ENCODE data around the gene PARP2.
"Not testable (repeated sequence)": the region's sequence is repeated elsewhere in the genome, so short reads cannot be mapped to it uniquely, and the experiment has no call there.

The PARP2 gene

DNA sequence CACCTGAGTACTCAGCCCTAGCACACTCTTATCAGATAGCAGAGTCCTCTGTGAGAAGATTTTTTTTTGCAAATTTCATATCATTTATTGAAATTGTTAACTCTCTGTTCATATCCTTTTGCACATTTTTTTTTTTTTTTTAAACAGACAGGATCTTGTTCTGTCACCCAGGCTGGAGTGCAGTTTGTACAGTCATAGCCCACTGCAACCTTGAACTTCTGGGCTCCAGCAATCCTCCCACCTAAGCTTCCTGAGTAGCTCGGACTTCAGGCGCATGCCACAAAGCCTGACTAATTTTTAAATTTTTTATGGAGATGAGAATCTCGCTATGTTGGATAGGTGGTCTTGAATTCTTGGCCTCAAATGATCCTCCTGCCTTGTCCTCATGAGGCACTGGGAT, 4.3 kb downstream of the PARP2 start:
- DNase-seq (ENCODE audit: low read depth) = no peak

DNA sequence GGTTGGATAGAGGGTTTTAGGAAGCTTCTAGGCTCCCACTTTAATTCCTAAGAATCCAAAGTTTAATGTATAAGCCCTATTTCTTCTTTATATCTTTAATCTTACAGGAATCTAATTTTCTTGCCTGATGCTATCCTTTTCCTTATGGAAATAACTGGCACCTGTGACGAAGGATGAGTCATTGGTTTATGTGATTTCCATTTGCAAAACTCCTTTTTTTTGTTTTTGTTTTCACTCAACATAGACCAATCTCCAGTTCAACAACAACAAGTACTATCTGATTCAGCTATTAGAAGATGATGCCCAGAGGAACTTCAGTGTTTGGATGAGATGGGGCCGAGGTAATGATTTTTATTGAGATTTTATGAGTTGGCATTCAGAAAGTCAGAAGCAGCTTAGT, 6.8 kb downstream of the PARP2 start:
- no peak for DNase-seq (ENCODE audit: low read depth)

DNA sequence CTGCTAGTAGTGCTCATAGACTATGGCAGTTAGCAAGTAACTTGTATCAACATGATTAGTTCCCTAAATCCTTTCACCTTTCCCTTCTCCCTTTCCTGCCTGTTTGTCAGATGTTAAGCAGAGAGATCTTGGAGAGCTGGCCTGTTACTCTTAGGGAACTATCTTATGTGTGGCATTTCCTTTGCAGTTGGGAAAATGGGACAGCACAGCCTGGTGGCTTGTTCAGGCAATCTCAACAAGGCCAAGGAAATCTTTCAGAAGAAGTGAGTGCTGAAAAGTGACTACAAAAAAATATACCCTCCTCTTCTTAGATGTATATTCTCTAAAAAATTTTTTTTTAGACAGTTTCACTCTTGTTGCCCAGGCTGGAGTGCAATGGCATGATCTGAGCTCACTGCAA, 7.4 kb downstream of the PARP2 start:
- no peak for DNase-seq (ENCODE audit: low read depth)

DNA sequence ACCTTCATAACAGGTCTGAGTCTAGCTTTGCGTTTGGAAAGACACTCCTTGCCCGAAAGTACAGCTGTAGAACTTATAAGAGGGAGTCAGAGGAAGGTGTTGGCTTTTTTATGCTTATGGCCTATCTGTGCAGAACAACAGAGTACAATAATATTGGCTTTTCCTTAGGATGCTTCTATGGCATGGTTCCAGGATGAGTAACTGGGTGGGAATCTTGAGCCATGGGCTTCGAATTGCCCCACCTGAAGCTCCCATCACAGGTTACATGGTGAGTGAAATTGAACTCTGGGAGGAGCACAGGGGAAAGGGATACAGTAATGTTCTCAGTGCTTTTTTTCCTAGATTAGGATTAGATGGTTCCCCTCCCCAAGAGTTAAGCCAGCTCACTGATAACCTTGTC, 13.0 kb downstream of the PARP2 start:
- DNase-seq (ENCODE audit: low read depth) = no peak

DNA sequence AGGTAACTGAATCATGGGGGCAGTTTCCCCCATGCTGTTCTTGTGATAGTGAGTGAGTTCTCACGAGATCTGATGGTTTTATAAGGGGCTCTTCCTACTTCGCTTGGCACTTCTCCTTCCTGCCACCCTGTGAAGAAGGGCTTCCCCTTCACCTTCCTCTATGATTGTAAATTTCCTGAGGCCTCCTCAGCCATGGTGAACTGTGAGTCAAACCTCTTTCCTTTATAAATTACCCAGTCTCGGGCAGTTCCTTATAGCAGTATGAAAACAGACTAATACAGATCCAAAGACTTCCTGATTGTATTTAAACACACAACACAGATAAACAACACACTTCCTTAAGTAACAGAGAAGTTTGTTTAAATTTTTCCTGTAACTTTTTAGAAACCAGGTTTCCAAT, 15.0 kb downstream of the PARP2 start:
- DNase-seq (ENCODE audit: low read depth) = not testable (repeated sequence)

DNA sequence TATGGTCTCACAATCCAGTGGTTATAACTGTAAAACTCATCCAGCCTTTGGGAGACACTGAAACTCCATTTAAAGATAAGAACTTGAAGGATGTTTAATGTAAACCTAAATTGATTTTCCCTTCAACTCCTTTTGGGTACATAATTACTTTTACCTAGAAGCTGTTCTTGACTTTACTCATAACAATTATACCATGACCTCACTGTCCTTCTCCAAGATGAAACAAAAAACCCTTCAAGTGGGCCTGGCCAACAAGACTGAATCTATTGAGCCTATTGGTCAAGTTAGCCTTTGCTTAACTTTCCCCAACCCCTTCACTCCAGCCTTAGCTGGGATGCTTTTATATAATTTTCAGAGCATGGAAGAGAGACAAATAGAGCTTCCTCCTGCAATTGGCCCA, 22.5 kb downstream of the PARP2 start:
- no peak for DNase-seq (ENCODE audit: low read depth)

DNA sequence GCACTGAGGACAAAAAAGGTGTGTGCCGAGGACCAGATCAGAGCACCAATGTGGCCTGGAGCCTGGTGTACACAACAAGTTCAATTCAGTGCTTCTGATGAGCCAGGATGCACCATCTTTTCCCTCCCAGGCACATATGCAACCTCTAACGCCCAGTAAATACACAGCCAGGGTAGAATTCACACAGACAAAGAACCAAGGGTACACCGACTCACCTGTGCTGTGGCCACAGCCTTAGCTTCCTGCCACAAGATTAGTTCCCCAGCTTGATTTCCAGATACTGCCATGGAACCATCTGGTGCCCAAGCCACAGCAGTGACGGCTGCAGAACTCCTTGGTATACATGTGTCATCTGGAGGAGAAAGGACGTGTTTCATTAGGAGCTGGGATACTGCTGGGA, 29.4 kb downstream of the PARP2 start:
- DNase-seq (ENCODE audit: low read depth) = no peak

DNA sequence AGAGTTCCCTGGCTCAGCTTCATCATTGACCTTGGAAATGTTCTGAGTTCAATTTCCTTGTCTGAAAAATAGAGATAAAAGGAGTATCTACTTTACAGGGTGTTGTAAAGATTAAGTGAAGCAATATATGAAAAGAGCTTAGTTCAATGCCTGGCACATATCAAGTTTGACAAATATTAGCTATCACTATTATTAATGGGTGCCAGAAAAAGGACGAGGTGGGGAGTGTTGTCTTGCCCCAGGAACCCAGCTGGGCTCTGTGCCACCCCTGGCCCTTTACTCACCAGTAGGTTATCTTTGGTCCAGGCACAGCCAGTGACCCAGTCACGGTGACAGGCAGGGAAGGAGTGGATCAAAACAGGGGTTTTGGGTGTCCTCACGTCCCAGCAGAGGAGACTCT, 32.0 kb downstream of the PARP2 start:
- DNase-seq (ENCODE audit: low read depth) = no peak

DNA sequence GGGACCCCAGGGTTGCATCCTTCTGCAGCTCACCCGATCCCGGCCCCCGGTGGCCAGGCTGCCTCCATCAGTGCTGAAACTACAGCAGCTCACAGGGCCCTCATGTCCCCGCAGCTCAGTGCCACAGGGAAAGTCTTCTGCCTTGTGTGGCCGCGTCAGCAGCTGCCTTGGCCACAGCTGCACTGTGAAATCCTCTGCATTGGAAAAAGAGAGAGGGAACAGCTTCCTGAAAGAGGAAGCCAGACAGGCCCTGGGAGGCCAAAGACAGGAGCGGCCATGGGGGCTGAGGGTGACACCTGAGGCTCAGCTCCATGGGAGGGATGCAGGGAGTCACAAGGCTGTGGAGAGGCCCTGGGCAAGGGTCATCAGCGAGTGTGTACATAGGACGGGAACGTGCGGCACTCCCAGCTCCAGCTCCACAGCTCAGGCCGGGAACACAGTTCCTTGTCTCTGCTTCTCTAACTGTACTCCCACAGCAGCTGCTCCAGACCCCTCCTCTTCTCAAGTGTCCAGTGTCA, 32.7 kb downstream of the PARP2 start:
- DNase-seq (ENCODE audit: low read depth) = no peak

DNA sequence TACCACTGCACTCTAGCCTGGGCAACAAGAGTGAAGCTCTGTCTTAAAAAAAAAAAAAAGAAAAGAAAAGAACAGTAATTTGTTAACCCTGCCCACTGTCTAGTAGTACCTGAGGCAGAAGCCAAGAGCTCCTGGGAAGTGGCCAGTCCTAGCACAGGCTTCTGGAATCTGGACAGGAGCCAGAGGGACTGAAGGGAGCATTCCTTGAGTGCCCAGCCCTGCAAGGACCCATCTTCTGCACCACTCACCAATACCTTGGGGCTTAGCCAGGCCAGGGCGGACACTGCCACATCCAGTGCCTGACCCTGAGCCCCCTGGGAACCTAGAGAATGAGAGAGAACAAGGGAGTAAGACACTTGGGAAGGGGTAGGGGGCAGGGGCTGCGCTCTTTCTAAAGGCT, 33.7 kb downstream of the PARP2 start:
- DNase-seq (ENCODE audit: low read depth) = no peak

DNA sequence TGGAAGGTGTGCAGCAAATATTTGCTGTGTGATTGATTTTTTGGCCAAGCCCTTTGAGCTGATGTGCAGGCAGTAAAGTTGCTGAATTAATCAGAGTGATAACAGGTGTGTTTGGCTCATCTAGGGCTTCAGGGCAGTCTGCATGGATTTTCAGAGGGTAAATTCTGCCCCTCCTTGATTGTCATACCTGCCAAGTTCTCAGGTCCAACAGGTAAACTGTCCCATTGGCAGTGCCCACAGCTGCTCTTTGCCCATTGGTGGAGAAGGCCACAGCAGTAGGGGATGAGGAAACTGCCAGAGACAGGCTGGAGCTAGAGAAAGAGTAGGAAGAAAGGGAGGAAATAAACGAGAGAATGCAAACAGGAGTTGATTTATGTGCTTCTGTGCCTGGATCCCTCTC, 36.3 kb downstream of the PARP2 start:
- DNase-seq (ENCODE audit: low read depth) = no peak

DNA sequence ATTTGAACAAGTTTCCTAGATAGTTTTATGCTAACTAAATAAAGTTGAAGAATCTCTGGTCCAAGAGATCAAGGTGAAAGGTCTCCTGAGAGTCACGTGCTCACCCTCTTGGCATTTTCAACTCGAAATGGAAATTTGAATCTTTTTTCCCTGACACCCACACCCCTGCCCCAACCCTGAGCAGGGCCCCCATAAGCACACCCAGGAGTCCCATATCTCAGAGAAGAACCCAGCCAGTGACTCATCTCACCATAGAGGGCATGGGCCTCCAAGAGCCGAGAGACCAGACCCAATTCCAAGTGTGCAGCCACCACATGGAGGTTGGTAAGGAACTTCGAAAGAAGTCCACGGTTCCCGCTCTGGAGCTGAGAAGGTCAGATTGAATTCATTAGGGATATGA, 37.2 kb downstream of the PARP2 start:
- no peak for DNase-seq (ENCODE audit: low read depth)

DNA sequence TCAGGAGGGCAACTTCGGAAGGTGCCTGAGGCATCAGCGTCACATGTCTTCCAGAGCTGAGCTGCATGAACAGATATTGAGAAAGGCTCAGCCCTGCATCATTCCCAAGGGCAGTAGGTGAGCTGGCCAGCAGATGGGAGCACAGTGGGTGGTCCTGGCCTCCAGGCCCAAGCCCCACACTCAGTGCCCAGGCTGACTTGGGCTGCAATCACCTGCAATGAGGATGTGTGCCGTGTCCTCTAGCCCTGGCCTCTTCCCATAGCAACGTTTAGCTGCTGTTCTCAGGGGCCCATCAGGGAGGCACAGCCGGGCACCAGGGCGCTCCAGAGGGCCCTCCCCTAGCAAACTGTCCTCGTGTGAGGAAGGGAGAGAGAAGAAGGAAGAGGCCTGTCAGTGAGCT, 37.9 kb downstream of the PARP2 start:
- no peak for DNase-seq (ENCODE audit: low read depth)

DNA sequence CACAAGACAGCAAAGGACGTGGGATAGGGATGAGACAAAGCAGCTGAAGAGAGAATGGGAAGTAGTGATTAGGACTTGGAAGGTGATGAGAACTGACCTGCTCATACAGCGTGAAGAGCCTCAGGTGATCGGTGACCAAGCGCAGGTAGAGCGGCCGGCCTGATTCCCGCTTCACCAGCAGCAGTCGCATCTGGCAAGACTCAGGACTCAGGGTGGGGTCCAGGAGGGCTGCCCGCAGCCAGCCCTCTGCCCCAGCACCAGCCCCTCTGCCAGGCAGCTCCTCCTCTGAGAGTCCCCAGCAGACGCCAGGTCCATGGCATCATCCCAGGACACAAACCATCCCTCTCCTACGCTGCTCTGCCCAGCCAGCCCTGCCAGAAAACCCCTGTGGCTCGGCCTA, 39.1 kb downstream of the PARP2 start:
- no peak for DNase-seq (ENCODE audit: low read depth)

DNA sequence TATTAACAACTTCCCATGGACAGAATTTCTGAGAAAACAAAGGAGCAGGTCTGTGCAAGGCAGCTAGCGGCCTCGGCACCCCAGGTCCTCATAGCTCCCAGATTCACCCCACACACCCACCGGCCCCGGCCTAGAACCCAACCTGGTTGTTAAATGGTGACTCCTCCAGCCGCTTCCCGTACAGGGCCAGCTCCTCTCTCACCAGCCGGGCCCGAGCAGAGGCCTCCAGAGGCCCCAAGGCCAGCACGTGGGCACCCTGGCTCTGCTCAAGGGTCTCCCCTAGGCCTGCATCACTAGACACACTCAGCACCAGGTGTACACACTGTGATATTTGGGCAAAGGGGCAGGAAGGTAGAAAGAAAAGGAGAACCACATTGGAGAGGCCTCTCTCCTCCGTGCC, 39.6 kb downstream of the PARP2 start:
- no peak for DNase-seq (ENCODE audit: low read depth)

DNA sequence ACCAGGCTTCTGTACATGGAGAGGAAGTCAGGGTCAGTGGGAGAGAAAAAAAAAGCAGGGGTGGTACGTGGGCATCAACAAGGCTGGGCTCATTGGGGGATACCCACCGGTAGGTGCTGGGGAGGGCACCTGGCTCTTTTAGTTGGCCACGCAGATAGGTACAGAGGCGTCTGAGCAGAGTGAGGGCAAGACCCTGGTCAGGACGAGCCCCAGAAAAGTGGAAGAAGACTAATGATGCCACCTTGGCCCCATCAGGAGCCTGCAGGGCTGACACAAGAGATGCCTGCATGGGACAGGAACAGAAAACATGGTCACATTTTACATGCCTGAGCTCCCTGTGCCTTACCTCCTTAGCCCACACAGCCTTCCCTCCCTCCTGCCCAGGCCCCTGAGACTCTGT, 40.2 kb downstream of the PARP2 start:
- no peak for DNase-seq (ENCODE audit: low read depth)

DNA sequence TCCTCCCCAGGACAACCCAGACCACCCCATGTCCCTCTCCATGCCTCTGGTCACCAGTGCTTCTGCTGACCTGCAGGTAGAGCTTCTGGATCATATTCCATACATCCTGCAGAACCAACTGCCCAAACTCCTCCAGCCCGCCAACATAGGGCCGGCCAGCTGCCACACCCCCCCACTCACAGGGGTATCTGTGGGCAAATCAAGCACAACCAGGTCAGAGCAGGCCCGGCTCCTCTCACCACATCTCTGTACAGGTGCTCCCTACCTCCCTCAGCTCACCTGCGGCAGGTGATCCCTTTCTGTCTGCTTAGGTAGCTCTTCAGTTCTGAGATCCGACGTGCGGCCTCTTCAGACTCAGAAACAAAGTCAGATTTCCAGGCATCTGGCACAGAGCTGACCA, 40.9 kb downstream of the PARP2 start:
- DNase-seq (ENCODE audit: low read depth) = no peak

DNA sequence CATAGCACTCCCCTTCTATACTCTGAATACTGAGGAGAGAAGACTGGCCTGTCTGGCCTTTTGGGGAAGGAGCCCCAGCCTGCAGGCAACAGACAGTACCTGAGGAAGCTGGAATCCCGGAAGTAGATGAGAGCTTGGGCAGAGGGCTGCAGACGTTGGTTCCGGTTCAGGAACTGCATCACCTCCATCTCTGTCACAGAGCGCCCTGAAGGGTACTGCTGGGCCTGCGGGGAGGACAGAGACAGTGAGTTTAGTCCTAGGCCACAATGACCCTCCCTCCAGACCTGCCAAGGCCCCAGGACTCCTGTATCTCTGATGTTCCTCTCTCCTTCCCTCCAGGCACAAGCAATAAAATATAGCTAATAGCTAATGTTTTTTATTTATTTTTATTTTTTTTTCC, 41.5 kb downstream of the PARP2 start:
- no peak for DNase-seq (ENCODE audit: low read depth)

DNA sequence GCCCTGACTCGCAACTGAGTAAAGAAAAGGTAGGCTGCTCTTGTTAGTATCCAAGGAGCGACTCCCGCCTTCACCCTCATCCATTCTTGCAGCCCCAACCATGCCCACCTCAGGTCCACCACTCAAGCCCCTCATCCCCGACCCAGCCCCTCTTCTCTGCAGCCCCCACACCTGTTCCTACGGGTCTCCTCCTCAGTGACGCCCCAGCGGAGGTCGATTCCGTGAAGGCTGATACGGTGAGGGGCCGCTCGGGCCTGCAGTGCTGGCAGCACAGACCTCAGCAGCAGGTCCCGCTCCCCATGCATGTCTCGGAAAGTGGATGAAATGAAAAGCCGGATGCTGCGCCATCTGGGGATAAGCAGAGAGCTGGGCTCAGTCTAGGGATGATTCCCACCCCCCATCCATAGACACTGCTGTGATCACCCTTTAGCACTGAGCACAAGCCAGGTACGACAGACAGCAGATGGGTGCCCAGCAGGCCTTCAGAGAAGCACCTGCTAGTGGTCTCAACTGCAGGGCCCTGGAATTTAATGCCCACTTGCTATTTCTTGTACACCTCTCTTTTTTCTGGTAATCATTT, 42.9 kb downstream of the PARP2 start:
- no peak for DNase-seq (ENCODE audit: low read depth)

DNA sequence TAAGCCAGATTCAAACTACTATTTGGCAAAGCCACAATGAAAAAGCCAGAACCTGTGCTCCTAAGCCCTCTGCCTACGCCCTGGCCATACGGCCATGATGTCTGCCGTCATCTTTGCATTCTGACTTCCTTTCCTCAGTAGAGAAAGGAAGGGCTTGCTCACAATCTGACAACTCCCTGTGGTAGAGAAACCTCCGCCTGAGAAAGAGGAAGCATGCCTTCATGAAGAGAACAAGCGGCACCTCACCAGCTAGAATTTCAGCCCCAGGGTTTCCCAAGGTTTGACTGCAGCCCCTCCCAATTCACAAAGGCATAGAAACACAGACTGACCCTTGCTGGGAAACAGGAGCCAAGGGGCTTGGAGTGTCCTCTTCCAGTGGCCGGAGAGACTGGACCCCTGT, 44.1 kb downstream of the PARP2 start:
- no peak for DNase-seq (ENCODE audit: low read depth)

DNA sequence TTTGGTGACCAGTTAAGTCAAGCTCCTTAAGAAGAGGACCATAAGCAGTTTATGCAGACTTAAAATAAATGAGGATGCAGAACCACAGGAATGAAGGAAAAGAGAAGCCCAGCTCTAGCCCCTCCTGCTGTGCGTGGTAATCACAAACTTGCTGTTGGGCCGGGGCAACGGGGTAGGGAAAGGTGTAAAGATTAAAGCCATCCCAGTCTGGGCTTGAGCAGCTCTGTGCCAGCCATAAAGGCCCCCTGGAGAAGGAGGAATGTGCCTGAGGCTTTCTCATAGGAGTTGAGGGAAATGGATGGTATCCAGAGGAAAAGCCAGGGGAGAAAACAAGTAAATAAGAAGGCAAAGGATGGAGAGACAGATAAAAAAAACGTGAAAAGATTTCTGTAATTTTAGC, 44.7 kb downstream of the PARP2 start:
- no peak for DNase-seq (ENCODE audit: low read depth)

DNA sequence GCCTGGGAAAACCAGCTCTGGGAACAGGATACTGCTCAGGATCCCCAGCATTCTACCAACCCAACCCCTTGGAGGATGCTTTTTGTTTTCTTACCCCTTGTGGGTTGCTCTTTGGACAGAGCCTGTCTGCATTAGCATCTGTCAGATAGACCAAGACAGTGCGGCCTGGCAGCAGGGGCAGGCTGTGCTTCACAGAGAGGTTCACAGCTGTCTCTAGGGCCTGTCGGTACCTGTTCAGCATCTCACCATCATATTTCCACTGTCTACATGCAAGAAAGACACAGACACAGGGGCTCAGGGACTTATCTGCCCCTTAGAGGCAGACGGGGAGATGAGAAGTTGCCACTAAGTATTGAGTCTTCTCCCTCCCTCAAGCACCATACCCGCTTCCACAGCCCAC, 48.1 kb downstream of the PARP2 start:
- DNase-seq (ENCODE audit: low read depth) = no peak

DNA sequence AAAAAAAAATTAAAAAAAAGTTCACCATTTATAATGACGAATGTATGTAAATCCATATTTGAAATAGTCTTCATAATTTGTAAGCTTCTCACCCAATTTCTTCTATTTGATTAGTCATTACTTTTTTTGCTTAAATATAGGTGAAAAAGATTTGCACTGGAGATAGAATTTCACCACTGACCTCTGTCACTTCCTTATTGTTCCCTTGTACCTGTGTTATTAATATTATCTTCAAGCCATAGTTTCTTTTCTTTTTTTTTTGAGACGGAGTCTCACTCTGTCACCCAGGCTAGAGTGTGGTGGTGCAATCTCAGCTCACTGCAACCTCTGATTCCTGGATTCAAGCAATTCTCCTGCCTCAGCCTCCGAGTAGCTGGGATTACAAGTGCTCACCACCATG, 54.1 kb downstream of the PARP2 start:
- no peak for DNase-seq (ENCODE audit: low read depth)

DNA sequence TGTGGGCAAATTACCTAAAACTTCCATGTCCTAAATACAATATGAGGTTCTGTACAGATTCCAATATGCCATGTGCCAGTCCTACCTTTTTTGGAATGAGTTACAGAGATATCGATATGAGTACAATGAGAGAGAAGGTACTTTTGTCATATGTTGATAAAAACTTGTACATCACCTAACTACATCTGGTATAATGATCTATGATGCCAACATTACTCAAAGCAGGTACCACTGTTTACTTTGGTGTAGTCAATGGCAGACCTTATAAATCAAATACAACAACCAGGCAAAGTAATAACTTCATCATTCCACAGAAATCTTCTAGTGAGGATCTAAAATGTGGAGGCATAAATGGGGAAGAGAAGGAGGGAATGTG, 57.1 kb downstream of the PARP2 start:
- DNase-seq (ENCODE audit: low read depth) = no peak
